ENCODE results near the gene MUC12. TPM values are rescaled to one million over a fixed set of nuclear protein-coding genes. Genes with fewer than 3 reads are reported as not detected.
"Not testable (repeated sequence)": the region's sequence is repeated elsewhere in the genome, so short reads cannot be mapped to it uniquely, and the experiment has no call there.

Gene MUC12, protein sequence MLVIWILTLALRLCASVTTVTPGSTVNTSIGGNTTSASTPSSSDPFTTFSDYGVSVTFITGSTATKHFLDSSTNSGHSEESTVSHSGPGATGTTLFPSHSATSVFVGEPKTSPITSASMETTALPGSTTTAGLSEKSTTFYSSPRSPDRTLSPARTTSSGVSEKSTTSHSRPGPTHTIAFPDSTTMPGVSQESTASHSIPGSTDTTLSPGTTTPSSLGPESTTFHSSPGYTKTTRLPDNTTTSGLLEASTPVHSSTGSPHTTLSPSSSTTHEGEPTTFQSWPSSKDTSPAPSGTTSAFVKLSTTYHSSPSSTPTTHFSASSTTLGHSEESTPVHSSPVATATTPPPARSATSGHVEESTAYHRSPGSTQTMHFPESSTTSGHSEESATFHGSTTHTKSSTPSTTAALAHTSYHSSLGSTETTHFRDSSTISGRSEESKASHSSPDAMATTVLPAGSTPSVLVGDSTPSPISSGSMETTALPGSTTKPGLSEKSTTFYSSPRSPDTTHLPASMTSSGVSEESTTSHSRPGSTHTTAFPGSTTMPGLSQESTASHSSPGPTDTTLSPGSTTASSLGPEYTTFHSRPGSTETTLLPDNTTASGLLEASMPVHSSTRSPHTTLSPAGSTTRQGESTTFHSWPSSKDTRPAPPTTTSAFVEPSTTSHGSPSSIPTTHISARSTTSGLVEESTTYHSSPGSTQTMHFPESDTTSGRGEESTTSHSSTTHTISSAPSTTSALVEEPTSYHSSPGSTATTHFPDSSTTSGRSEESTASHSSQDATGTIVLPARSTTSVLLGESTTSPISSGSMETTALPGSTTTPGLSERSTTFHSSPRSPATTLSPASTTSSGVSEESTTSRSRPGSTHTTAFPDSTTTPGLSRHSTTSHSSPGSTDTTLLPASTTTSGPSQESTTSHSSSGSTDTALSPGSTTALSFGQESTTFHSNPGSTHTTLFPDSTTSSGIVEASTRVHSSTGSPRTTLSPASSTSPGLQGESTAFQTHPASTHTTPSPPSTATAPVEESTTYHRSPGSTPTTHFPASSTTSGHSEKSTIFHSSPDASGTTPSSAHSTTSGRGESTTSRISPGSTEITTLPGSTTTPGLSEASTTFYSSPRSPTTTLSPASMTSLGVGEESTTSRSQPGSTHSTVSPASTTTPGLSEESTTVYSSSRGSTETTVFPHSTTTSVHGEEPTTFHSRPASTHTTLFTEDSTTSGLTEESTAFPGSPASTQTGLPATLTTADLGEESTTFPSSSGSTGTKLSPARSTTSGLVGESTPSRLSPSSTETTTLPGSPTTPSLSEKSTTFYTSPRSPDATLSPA (N-terminal part only)
- 10 to 100 TPM in 2 of 4 donors, 1 to 10 TPM in 2; 4.8 to 31.8 (median 9.0) TPM for total RNA-seq

DNA sequence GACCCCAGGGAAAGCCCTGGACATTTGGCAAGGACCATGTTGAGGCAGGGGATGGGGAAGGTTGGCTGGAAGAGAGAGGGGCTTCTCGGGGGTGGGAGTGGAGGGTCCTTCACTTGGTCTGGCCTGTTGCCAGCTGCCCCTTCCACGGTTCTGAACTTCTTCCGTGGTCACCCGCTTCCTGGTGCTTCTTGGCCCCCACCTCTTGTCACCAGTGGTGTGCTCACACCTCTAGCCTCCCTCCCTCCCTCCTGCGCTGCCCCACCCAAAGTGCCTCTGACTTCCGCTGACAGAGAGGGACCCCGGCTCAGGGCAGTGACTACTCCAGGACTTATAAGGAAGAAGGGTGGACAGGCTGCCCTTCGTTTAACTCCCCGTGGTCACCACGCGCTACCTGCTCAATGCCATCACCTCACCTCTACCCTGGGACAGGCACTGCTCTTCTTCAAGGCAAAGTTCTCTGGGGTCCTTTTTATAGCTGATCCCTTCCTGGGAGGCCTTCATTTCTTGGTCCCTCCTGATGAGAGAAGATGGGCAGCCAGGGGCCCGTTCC is at the start of gene MUC12:
Gene MUC12, plus strand, starts transcription at position 500 of the 550 bp plus-strand sequence. CDS start 58 bp downstream, outside the sequence.
- H3K9me3 ChIP-seq = no peaks in the 10 kb centered on the region
- peaks cover 0 to 28% of the 10 kb centered on the region in 2 donors for H3K27me3 ChIP-seq
- peak in 1 of 3 donors; percentile 57 for DNase-seq
- H3K4me3 ChIP-seq = peak within 1 kb of the TSS in 2 of 4 donors; percentile 2
- peaks cover 0 to 33% (median 8%) of the 10 kb centered on the region in 4 donors for H3K4me1 ChIP-seq
- H3K27ac ChIP-seq = peak within 1 kb of the TSS in 3 of 4 donors; percentile 5 to 49 (median 46)
- TF ChIP-seq, protein P1, sequence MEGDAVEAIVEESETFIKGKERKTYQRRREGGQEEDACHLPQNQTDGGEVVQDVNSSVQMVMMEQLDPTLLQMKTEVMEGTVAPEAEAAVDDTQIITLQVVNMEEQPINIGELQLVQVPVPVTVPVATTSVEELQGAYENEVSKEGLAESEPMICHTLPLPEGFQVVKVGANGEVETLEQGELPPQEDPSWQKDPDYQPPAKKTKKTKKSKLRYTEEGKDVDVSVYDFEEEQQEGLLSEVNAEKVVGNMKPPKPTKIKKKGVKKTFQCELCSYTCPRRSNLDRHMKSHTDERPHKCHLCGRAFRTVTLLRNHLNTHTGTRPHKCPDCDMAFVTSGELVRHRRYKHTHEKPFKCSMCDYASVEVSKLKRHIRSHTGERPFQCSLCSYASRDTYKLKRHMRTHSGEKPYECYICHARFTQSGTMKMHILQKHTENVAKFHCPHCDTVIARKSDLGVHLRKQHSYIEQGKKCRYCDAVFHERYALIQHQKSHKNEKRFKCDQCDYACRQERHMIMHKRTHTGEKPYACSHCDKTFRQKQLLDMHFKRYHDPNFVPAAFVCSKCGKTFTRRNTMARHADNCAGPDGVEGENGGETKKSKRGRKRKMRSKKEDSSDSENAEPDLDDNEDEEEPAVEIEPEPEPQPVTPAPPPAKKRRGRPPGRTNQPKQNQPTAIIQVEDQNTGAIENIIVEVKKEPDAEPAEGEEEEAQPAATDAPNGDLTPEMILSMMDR (IDR thresholded peaks at IDR 0.05) = no peak
- TF ChIP-seq POLR2A (IDR thresholded peaks at IDR 0.05) = no peak
- H3K36me3 ChIP-seq = peaks cover 0 to 14% (median 0%) of the 10 kb centered on the region in 3 donors

DNA sequence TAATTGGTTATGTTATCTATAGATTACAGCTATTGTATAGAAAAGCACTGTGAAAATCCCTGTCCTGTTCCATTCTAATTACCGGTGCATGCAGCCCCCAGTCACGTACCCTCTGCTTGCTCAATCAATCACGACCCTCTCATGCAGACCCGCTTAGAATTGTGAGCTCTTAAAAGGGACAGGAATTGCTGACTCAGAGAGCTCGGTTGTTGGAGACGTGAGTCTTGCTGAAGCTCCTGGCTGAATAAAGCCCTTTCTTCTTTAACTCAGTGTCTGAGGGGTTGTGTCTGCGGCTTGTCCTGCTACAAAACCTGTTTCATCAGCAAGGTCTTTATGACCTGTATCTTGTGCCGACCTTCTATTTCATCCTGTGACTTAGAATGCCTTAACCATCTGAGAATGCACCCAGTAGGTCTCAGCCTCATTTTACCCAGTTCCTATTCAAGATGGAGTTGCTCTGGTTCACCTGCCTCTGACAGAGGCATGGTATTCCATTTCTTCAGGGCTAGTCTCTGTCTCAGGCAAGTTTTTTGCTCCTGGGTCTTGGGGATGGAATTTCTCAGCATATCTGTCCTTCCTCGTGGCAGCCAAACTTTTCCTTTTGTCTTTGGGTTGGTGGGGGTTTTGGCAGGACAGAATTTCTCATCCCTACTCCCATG is 49.5 kb upstream of the MUC12 start:
- not testable (repeated sequence) for H3K27me3 ChIP-seq, H3K4me1 ChIP-seq, DNase-seq, H3K4me3 ChIP-seq, H3K36me3 ChIP-seq, H3K9me3 ChIP-seq, H3K27ac ChIP-seq

DNA sequence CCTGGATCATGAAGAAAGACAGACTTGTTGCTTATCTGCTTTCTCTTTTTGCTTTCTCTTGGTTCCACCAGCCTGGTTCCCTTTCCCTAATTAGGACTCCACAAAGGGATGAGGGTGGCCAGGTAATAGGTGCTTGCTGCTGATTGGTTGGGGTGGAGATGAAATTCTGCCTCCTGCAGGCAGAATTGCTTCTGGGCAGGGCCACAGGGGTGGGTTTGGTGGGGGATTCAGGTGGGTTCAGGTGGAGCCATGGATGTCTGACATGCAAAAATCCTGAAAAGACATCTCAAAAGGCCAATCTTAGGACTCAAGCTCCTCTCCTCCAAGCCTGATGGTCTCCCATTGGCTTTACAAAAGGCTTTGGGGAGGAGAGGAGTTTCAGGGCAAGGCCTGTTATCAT is 48.3 kb upstream of the MUC12 start:
- DNase-seq = no peak
- Histone ChIP-seq H3K27ac (no peak overlapping the region), H3K9me3 (no peaks in the 10 kb centered on the region), H3K4me3 (no peak overlapping the region), H3K4me1 (peaks cover 0 to 5% (median 0%) of the 10 kb centered on the region in 4 donors), H3K27me3 (no peaks in the 10 kb centered on the region), H3K36me3 (no peaks in the 10 kb centered on the region)
- no peak for TF ChIP-seq POLR2A (IDR thresholded peaks at IDR 0.05)
- TF ChIP-seq, protein P1 (IDR thresholded peaks at IDR 0.05) = no peak

DNA sequence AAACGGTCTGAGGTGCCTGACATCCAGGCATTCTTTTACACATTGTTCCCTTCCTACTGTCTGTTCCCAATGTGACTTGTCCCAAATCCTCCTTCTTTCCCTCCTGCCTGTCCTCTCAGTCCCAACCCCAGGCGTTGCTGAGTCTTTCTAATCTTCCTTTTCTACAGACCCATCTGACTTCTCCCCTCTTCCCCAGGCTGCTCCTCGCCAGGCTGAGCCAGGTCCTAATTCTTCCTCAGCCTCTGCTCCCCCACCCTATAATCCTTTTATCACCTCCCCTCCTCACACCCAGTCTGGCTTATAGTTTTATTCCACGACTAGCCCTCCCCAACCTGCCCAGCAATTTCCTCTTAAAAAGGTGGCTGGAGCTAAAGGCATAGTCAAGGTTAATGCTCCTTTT is 45.7 kb upstream of the MUC12 start:
- not testable (repeated sequence) for H3K27me3 ChIP-seq, H3K4me3 ChIP-seq, H3K27ac ChIP-seq, H3K36me3 ChIP-seq, H3K9me3 ChIP-seq, H3K4me1 ChIP-seq, DNase-seq

DNA sequence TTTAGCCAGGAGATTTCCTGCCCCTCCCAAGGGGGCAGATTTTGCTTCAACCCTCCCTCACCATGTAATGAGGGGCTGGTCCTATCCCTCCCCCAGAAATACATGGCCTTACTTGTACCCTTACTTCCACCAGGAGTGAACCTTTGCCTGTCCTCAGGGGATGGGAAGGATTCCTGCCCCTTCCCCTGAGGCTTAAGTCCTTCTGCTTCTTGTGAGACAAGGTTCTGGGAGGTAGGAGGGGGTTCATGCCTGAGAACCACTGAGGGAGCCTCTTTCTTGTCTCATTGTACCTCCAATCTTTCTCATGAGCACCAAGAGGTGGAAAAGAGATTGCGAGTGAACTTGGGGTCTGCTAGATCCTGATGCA is 39.6 kb upstream of the MUC12 start:
- Histone ChIP-seq H3K27me3 (no peaks in the 10 kb centered on the region), H3K36me3 (no peaks in the 10 kb centered on the region), H3K4me1 (no peaks in the 10 kb centered on the region), H3K9me3 (no peaks in the 10 kb centered on the region), H3K4me3 (no peak overlapping the region), H3K27ac (no peak overlapping the region)
- DNase-seq = no peak
- no peak for TF ChIP-seq POLR2A (IDR thresholded peaks at IDR 0.05)
- TF ChIP-seq, protein P1 (IDR thresholded peaks at IDR 0.05) = no peak

DNA sequence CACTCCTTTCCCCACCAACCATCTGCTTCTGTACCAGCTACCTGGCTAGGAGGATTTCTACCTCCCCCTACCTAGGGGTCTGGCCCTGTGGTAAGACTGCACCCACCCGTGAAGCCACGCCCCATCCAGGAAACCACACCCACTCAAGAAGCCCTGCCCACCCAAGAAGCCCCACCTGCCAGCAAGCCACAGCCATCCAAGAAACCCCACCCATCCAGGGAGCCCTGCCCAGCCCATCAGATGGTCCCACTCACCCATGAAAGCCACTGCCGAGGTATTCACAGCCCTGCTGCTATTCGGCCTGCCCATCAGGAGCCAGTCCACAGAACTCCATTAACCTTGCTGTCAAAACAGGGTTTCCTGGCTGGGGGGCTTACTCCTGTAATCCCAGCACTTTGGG is 35.6 kb upstream of the MUC12 start:
- Histone ChIP-seq H3K9me3 (no peaks in the 10 kb centered on the region), H3K4me3 (no peak overlapping the region), H3K27ac (no peak overlapping the region), H3K36me3 (no peaks in the 10 kb centered on the region), H3K4me1 (no peaks in the 10 kb centered on the region), H3K27me3 (no peaks in the 10 kb centered on the region)
- no peak for TF ChIP-seq POLR2A (IDR thresholded peaks at IDR 0.05)
- TF ChIP-seq, protein P1 (IDR thresholded peaks at IDR 0.05) = no peak
- no peak for DNase-seq

DNA sequence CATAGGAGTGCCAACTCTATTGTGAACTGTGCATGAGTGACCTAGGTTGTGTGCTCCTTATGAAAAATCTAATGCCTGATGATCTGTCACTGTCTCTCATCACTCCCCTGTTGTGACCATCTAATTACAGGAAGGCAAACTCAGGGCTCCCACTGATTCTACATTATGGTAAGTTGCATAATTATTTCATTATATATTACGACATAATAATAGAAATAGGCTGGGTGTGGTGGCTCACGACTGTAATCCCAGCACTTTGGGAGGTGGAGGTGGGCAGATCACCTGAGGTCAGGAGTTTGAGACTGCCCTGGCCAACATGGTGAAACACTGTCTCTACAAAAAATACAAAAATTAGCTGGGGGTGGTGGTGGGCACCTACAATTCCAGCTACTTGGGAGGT is 34.0 kb upstream of the MUC12 start:
- not testable (repeated sequence) for DNase-seq, H3K36me3 ChIP-seq, H3K27me3 ChIP-seq

DNA sequence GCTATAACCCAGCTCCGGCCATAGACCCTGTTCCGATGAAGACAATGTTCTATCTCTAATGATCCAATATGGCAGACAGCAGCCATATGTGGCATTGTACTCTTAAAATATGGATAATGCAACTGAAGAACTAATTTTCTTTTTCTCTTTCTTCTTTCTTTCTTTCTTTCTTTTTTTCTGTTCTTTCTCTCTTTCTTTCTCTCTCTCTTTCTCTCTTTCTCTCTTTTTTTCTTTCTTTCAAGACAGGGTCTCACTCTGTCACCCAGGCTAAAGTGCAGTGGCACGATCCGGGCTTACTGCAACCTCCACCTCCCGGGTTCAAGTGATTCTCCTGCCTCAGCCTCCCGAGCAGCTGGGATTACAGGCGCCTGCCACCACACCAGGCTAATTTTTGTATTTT is 33.2 kb upstream of the MUC12 start:
- H3K27me3 ChIP-seq, H3K36me3 ChIP-seq, H3K27ac ChIP-seq, DNase-seq, H3K9me3 ChIP-seq, H3K4me1 ChIP-seq, H3K4me3 ChIP-seq: not testable (repeated sequence)

More for the DNA sequence above, 34.0 kb upstream of the MUC12 start:
- not testable (repeated sequence) for H3K4me3 ChIP-seq, H3K4me1 ChIP-seq, H3K9me3 ChIP-seq, H3K27ac ChIP-seq
